Suppressor macrophage (primary cell): ENCODE data around the gene INIP.
A peak's percentile ranks its signal among the peaks of the same experiment; 100 is the strongest.

ENCODE experiments used
- DNase-seq, 4 experiments: peaks; one replicate each; pipeline ENCODE4 v3.0.0-alpha.2; 2020 to 2022
- total RNA-seq, 17 experiments: gene quantifications; one replicate each; lab custom pipeline; 2026; ENCODE audit warnings: mixed read lengths in 6 of 17, inconsistent platforms in 3 of 17; lab: John Stamatoyannopoulos, UW

INIP gene, protein sequence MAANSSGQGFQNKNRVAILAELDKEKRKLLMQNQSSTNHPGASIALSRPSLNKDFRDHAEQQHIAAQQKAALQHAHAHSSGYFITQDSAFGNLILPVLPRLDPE
- total RNA-seq = 22.5 to 83.1 (median 57.4) reads per million in 17 experiments

DNA sequence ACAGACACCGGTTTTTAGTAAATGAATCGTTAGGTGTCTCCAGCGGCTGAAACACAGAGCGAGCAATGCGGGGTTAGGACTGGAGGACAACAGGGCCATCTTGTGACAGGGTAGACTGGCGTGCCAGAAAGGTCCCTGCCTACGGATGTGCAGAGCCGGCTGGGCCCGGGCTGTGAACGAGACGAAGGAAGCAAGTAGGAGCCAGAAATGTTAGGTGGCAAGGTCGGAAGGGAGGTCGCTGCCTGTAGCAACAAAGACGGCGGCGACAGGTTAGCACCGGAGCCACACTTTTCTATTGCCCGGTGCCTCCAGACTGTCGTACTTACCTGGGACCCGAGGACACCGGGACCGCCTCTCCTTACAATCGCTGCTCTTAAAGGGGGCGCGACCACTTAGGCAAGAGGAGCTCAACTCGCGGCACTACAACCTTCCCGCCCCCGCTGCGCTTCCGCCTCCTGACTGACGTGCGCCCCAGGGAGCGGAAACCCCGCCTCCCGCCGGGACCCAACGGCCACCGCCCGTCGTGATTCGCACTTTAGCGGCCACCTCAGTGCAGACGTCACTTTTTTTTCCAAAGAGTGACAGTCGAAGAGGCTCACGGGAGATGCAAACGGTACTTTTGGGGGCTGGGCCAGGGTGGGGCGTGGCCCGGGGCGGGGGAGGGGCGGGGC, at the start of gene INIP:
Gene INIP (minus strand): TSS at position 457 of the 671 bp plus-strand sequence. CDS start 1,632 bp downstream, outside the sequence.
- peak; percentile 97 to 99 (median 99) for DNase-seq

- no peak for DNase-seq
Measured at GRCh38 chr9:112765281-112765680, 47.4 kb upstream of the INIP start.

DNA sequence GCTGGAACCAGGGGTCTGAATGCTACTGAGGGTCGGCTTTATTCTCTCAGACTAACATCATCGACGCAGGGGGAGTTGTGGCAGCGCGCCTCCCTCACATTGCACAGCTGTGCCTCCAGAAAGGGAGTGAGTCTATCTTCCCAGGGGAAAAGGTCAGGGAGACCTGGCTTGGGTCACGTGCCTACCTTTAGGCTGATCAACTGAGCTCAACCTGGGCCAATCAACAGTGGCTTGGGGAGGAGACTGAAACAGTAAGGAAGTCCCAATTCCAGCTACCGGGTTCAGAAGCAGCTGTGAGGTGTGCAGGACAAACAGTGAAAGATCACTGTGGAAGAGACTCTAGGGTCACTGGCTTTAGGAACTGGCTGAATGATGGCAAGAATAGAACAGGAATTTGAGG, 46.9 kb upstream of the INIP start:
- no peak for DNase-seq

GRCh38 chr9:112764344-112764743, 46.4 kb upstream of the INIP start:
- DNase-seq = peak in 3 of 4 experiments; percentile 30 to 37 (median 36)

DNA sequence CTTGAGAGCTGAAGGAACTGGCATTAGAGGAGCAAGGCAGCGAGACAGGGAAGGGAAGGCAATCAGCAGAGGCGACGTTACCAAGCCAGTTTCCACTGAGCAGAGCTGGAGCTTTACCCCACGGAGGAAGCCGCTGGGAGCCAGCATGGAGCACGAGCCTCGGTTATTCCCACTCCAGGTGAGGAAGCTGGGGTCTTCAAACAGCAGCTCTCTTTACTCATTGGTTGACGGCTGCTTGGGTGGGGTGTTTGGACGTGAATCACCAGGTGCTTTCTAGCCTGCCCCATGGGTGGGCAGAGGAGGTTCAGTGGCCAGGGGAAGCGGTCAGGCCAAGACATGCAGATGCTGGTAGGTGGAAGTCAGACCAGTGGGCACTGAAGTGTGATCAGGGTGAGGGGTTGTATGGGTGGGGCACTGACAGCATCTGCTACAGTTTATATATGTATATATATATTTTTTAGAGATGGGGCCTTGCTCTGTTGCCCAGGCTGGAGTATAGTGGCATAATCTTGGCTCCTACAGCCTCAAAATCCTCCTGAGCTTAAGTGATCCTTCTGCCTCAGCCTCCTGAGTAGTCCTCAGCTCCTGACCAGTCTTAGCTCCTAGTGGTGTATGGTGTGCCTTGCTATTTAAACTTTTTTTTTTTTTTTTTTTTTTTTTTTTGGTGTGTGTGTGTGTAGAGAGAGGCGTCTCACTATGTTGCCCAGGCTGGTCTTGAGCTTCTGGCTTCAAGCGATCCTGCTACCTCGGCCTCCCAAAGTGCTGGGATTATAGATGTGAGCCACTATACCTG, 45.0 kb upstream of the INIP start:
- DNase-seq = no peak

GRCh38 chr9:112761912-112762655, 44.2 kb upstream of the INIP start:
- DNase-seq = no peak

DNA sequence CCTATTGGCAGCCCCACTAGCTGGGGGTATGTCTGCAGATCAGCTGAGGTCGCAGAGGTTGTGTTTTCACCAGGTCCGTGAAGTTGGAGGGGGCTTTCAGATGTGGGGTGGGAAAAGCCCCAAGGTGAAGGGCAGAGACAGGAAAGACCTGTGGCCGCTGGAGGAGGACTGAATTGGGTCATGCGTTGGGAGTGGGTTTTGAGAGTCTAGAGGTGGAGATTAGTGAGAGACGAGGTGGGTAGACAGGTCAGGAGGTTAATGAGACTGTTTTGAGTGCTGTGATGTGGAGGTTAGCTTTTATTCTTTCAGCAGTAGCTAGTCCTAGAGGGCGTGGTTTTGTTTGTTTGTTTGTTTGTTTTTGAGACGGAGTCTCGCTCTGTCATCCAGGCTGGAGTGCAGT, 42.9 kb upstream of the INIP start:
- DNase-seq = no peak

DNA sequence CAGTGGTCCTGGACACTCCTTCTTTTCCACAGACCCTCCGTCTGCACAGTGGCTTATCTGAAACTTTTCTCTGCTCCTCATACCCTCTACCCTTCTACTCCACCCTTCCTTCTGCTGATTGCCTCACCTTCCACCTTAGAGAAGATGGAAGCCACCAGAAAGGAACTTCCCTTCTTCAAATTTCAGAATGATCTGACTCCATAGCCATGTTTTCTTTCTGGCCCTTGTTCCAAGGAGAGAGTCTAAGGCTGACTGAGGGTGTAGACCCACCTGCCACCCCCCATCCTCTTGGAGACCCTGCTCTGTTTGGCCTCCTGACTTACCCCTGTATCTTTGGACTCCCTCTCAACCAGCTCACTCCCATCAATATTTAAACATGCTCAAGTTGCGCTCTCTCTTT, 40.0 kb upstream of the INIP start:
- no peak for DNase-seq

- DNase-seq = no peak
Measured at GRCh38 chr9:112757282-112757883, 39.5 kb upstream of the INIP start.

- no peak for DNase-seq
Measured at GRCh38 chr9:112755675-112756074, 37.8 kb upstream of the INIP start.

GRCh38 chr9:112755016-112755427, 37.1 kb upstream of the INIP start:
- DNase-seq = peak; percentile 70 to 81 (median 76)

GRCh38 chr9:112754578-112754977, 36.7 kb upstream of the INIP start:
- no peak for DNase-seq

DNA sequence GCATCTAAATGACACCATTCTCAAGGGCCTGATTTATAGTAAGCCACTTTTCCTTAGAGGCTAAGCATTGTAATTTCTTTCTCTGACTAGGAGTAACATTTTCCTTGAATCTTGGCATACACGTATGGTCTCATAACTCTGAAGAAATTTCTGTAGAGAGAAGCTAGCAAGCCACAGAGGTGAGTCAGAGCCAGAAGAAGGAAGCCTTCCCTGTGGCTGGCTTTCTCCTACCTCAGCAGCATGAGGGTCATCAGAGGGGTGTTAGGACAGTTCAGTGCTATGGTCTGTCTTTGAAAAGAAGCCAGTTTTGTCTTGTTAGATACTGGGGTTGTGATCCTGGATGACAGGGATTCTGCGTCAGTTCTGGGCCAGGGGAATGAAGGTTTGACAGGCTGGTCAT, 35.8 kb upstream of the INIP start:
- peak; percentile 54 to 85 (median 72) for DNase-seq

GRCh38 chr9:112752334-112753125, 34.6 kb upstream of the INIP start:
- peak in 2 of 4 experiments; percentile 13 to 26 for DNase-seq

- DNase-seq = peak; percentile 63 to 84 (median 79)
Measured at GRCh38 chr9:112751056-112751795, 33.3 kb upstream of the INIP start.

DNA sequence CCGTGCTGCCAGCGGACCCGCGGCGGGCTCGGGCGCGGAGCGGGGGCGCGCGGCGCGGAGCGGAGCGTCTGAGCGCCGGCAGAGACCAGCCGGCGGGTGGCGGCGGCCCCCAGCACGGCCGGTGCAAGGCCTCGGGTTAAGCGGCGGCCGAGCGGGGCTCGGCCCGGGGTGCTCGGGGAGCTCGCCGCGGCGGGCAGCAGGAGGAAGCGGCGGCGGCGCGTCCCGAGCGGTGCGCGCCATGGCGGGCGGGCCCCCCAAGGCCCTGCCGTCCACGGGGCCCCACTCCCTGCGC, 32.8 kb upstream of the INIP start:
- no peak for DNase-seq

DNA sequence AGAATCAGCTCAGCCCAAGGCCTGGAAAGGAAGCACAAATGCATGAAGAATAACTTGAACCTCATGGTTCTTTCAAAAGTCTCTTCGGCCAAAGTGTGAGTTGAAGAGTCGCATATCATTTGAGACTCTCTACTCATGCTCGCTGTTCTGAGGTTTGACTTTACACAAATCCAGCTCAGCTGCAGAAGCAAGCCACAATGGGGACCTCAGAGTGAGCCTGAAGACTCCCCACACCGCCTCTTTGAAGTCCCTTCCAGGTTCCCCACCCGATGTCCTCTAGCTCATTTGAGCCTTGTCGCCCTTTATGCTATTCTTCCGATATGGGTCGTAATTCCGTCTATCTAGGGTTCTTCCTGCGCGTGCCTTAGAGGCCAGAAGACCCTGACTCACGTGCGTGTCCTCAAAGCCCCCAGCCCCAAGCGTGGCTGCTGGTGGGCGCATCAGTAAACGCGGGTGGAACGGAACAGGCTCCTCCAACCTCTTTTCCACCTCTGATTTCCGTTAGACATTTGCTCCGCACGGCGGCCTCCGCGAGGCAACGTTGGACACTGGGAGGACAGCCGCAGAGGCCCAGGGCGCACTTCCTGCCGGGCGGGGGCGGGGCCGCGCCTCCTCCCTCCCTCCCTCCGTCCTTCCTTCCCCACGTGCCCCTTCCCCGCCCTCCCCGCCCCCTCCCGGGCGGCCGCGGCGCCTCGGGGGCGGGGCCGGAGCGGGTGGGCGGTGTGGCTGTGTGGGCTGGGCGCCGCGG, 32.3 kb upstream of the INIP start, which contains the start of gene SNX30:
Gene SNX30 (plus strand): TSS at position 745 of the 748 bp plus-strand sequence. CDS start 242 bp downstream, outside the sequence.
- peak; percentile 90 to 97 (median 94) for DNase-seq

DNA sequence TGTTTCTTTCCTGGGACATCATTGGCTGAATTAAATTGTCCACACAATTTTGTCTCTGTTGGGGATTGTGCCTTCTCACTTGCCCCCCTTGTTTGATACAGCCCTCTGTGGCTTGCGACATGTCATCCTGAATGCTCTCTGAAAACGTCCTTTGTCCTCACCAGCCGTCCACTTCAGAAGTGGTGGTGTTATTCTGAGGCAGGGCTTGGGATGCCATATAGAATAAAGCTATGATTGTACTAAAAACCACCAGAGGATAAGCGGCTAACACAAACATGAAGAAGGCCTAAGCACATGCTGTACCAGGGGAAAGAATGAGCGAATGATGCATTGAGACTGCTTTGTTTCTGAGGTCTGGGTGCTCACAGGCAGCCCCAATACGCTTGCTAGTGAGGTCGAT, 29.2 kb upstream of the INIP start:
- no peak for DNase-seq

- no peak for DNase-seq
Measured at GRCh38 chr9:112744177-112744576, 26.3 kb upstream of the INIP start.

GRCh38 chr9:112743216-112743836, 25.4 kb upstream of the INIP start:
- DNase-seq = no peak
